NCI-H1092 (cell line): ENCODE results near the gene CASK.
"Not testable (repeated sequence)": the region's sequence is repeated elsewhere in the genome, so short reads cannot be mapped to it uniquely, and the experiment has no call there.

ENCODE experiments used
- DNase-seq: peaks from one replicate; lab custom pipeline; 2025; lab: John Stamatoyannopoulos, UW

Gene CASK

DNA sequence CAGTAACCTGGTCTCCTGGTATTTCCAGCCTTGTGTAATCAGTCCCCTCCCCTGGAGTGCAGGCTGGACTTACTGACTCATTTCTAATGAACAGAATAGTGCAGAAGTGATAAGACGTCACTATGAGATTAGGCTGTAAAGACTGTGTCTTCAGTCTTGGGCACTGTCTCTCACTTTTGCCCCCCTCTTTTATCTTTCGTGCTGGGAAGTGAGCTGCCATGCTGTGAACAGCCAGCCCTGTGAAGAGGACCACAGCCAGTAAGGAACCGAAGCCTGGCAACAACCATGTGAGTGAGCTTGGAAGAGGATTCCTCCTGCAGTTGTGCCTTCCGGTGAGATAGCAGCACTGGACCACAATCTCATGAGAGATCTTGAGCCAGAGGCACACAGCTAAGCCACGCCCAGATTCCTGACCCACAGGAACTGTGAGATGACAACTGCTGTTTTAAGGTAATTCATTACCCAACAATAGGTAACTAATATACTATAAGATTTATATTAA, 302.1 kb downstream of the CASK start:
- DNase-seq, result no peak

- DNase-seq, result no peak
Observed at GRCh38 chrX:41619221-41619620, 304.1 kb downstream of the CASK start.

GRCh38 chrX:41616935-41617334, 306.4 kb downstream of the CASK start:
- DNase-seq, result no peak

GRCh38 chrX:41616255-41616654, 307.1 kb downstream of the CASK start:
- no peak for DNase-seq

- DNase-seq, result no peak
Observed at GRCh38 chrX:41608244-41608643, 315.1 kb downstream of the CASK start.

DNA sequence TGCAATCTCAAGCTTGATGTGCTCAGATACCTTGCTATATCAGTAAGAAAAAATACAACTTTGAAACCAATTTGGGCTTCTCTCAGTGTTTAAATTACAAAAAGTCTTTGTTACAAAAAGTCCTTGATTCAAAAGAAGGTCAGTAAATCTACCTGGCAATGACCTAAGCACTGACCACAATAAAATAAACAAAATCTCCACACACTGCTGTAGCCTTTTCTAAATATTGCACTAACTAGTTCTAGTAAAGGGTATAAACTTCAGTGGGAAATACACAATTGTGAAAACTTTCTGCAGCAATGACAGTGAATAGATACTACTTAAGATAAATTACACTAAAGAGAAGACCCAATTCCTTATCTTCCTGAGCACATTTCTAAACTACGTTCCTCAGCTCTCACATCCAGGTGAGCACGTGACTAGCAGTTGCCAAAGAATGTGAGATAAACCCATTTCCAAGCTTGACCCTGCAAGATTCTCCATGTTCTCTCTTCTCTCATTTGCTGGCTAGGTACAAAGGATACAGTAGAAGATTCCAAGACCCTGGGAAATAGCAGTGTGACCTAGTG, 316.0 kb downstream of the CASK start:
- DNase-seq, result no peak

DNA sequence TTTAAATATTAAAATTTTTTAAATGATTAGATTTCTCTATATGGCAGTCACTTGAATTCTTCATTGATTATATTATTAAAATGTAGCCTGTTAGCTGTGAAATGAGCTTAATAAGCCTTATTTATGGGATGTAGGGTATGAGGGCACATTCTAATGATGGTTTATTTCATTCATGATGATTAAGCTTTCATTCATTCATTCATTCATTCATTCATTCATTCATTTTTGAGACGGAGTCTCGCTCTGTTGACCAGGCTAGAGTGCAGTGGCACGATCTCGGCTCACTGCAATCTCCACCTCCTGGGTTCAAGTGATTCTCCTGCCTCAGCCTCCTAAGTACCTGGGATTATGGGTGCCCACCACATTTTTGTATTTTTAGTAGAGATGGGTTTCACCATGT, 317.3 kb downstream of the CASK start:
- DNase-seq, result not testable (repeated sequence)

DNA sequence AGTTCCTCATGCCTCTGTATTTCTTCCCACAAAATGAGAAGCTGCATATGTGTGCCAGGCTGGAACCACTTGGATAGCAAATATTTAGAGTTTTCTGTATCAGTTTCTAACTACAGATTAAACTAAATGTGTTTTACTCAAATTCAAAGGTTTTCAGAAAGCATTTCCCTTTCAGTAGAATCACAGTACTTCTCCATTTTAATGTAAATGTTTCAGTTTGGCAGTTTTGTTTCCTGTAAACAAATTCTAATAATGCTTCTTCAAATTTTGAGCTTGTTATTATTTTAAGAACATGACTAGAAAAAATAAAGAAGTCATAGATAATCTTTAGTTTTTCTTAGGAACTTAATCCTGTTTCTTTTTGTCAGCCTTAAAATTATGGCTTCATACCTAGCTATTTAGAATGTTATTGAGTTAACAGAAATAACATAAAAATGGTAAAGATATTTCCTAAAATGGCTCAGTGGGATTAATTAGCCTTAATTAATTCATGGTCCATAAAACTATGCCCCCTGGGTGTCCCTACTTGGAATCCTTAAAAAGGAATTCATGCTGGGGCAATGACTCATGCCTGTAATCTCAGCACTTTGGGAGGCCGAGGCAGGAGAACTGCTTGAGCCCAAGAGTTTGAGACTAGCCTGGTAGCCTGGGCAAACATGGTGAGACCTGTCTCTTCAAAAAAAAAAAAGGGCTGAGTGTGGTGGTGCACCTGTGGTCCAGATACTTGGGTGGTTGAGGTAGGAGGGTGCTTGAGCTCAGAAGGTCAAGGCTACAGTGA, 318.4 kb downstream of the CASK start:
- no peak for DNase-seq

- no peak for DNase-seq
Observed at GRCh38 chrX:41604177-41604576, 319.2 kb downstream of the CASK start.

DNA sequence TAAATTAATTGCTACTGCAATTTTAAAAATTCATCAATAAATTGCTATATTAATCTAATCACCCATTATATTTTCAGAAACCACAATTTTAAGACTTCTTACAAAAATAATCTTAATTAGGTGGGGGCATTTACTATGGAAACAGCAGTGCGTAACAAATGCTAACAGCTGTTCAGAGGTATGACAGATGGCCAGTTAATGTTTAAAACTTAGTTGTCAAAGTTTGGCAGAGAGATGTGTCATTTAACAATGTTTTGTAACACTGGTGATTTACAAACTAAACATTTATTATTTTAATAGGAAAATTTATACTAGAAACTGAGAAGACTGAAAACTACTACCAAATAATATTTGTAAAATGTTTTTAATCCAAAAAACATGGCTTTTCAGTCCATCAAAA, 319.8 kb downstream of the CASK start:
- no peak for DNase-seq

DNA sequence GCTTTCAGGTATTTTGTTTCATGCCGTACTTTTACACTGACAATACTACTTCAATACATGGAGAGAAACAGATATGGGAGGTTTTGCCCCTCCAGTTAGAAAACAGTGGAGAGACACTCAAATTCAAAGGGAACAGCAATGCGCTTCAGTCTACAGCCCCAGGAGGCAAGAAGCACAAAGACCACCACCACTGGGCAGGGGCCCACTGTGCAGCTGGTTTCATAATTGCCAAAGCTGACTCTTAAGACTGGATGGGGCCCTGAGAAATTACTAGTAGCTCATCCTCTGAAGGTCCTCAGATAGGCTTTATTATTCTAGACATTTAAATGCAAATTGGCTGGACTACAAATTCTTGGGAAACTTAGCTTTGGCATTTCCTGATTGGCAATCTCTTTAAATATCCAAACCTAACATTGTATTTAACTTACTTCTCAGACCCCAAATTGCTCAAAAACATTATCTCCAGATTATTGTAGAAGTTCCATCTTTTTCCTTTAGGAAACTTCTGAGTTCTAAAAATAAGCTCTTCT, 320.5 kb downstream of the CASK start:
- DNase-seq, result no peak

DNA sequence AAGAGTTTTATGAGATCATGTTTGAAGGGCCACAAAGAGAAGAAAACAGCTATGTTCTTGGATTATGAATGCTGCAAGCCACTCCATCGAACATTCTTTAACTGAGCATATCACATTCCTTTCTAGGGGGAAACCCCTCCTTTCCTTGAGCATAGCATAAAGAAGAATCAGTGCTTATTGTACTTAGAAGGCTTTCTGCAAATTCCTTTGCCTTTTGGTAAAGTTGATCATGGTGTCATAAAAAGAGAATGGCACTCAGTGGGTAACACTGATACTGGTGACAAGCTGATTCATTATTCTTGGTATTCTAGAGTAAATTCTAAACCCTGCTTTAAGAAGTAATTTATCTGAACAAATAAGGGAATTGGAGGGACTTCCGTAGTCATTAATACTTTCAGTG, 323.1 kb downstream of the CASK start:
- DNase-seq, result no peak

GRCh38 chrX:41599507-41599906, 323.8 kb downstream of the CASK start:
- DNase-seq, result no peak

GRCh38 chrX:41596596-41596995, 326.8 kb downstream of the CASK start:
- no peak for DNase-seq

DNA sequence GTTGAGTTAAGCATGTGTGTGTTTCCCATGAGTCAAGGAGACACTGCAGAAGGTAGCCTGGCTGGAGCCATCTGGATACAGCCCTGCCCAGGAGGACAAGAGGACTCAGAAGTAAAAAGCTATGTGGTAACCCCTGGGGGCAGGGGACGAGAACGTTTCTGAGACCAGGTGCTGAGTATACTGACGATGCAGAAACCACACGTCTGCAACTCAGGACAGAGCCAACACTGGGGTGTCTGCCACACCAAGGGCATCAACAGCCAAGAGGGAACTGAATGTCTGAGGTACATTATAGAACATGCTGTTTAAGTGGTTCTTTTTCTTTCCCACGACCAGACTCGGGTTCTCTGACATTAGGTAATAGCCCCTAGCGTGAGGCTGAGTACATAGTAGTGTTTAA, 328.7 kb downstream of the CASK start:
- no peak for DNase-seq

GRCh38 chrX:41591906-41592305, 331.4 kb downstream of the CASK start:
- DNase-seq, result no peak

GRCh38 chrX:41590641-41591040, 332.7 kb downstream of the CASK start:
- no peak for DNase-seq

DNA sequence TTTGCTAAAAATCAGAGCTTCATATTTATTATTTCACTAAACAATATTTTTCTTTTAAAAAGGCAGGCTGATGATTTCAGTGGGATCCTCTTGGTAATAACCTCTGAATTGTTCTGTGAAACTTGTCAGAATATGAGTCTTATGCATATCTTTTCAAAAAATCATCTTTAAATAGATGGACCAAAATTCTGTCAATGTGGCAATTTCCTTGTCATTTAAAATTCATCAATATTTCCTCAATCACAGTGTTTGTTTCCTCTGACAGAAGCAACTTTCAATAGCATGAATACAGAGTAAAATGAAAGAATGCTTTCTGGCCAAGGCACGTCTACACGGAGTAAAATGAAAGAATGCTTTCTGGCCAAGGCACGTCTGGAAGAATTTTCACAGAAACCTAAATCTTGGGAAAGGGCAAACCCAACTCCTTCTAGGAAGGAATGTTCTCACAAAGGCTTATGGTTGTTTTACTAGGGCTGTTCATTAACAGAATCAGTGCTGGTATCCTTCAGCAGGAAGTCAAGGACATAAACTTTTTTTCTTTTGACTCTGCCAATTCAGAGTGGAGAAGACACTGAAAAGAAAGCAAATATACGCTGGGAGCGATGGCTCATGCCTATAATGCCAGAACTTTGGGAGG, 333.6 kb downstream of the CASK start:
- no peak for DNase-seq

GRCh38 chrX:41588271-41588670, 335.1 kb downstream of the CASK start:
- DNase-seq, result no peak

DNA sequence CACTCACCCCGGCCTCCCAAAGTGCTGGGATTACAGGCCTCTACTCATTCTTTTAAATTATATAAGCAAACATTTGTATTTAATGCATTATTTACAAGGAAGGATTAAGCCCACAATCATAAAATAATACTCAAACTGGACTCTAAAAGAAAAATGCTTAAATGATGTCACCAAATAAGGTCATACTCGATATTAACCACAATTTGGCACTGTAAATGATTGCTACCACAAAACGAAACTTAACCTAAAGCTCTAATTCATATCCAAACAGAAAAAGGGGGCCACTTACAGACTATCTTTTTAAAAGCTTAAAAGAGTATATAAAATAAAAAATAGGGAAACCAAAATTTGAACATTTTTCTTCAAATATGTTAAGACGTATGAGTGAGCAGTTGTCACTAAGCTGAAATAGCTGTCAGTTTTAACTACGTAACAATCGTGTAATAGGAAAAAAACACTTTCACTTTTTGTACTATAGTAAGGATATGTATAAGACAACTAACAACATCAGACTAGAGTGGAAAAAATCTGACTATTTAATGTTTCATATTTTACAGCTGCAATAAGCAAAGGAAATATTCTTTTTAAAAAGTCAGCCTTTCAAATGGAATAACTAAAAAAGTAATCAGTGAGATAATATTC, 342.8 kb downstream of the CASK start:
- DNase-seq, result no peak

- DNase-seq, result no peak
Observed at GRCh38 chrX:41563876-41564275, 359.5 kb downstream of the CASK start.

DNA sequence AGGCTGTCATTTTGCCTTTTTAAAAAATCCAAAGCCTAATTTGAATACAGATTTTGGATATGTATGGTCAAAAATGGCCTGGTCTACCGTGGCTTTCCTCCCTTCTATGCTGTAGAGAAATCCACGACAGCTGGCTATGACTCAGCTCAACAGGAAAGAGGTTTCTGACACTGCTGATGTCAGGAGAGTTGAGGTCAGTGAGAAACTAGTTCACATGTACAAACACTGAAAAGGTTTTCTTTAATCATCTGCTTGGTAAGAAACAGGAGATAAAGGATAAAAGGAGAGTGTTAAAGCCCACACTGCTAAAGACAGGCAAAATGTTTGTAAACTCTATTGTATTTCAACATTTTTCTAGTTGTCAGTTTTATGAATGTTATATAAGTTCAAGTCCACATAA, 362.3 kb downstream of the CASK start:
- no peak for DNase-seq
